Measurements from ENCODE around the gene SYT2.

DNA sequence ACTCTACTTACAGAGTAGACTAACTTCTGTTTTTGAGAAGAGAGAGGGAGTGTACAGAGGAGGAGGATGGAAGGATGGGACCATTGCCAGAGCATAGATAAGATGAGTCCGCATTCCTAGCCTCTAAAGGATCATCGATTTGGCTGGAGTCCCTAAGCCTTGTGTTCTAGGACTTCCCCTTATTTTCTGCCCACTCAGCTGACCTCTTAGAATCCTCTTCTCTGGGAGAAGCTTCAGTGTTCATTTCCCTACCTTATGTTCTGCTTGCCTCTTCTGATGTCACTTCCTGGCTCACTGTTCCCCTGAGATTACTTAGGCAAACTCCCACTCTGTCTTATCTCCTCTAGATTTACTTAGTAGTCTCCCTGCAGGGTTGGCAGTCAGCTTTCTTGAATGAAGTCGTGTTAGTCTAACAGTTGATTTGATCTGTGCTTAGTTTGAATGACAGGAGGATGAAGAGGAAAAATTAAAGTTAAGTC lies 156.7 kb downstream of the SYT2 start:
- TF ChIP-seq, protein P1, sequence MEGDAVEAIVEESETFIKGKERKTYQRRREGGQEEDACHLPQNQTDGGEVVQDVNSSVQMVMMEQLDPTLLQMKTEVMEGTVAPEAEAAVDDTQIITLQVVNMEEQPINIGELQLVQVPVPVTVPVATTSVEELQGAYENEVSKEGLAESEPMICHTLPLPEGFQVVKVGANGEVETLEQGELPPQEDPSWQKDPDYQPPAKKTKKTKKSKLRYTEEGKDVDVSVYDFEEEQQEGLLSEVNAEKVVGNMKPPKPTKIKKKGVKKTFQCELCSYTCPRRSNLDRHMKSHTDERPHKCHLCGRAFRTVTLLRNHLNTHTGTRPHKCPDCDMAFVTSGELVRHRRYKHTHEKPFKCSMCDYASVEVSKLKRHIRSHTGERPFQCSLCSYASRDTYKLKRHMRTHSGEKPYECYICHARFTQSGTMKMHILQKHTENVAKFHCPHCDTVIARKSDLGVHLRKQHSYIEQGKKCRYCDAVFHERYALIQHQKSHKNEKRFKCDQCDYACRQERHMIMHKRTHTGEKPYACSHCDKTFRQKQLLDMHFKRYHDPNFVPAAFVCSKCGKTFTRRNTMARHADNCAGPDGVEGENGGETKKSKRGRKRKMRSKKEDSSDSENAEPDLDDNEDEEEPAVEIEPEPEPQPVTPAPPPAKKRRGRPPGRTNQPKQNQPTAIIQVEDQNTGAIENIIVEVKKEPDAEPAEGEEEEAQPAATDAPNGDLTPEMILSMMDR (IDR thresholded peaks at IDR 0.05) = no peak
- TF ChIP-seq POLR2A (IDR thresholded peaks at IDR 0.05) = no peak

Data from gastroesophageal sphincter (tissue), 3 donors.